HPDE6-E6E7 (cell line): Measurements from ENCODE around the gene SF3A2.
A peak's percentile ranks its signal among the peaks of the same experiment; 100 is the strongest.
"Not testable (repeated sequence)": the region's sequence is repeated elsewhere in the genome, so short reads cannot be mapped to it uniquely, and the experiment has no call there.

Experiments
- DNase-seq: peaks from one replicate; pipeline ENCODE4 v3.0.0; 2011; ENCODE audit warnings: missing footprints; ENCODE audit errors: extremely low spot score

SF3A2 gene

GRCh38 chr19:2236314-2237050 lies at the start of gene SF3A2, which contains the start of gene PLEKHJ1:
SF3A2 (plus strand) TSS chr19:2236824; CDS start chr19:2243419, 6,595 bp downstream.
PLEKHJ1 (minus strand) TSS chr19:2236329; CDS start chr19:2236248, 81 bp downstream.
- DNase-seq: peak; percentile 99

GRCh38 chr19:2187159-2187558 lies 49.5 kb upstream of the SF3A2 start:
- no peak for DNase-seq

- no peak for DNase-seq
Measured at GRCh38 chr19:2188708-2189385, 47.8 kb upstream of the SF3A2 start.

GRCh38 chr19:2189880-2190279 lies 46.7 kb upstream of the SF3A2 start:
- DNase-seq: no peak

- no peak for DNase-seq
Measured at GRCh38 chr19:2190848-2191455, 45.7 kb upstream of the SF3A2 start.

- no peak for DNase-seq
Measured at GRCh38 chr19:2191456-2192310, 44.9 kb upstream of the SF3A2 start.

GRCh38 chr19:2192862-2193261 lies 43.8 kb upstream of the SF3A2 start:
- DNase-seq: no peak

GRCh38 chr19:2193807-2194206 lies 42.8 kb upstream of the SF3A2 start:
- DNase-seq: no peak

- DNase-seq: no peak
Measured at GRCh38 chr19:2194513-2195078, 42.0 kb upstream of the SF3A2 start.

- no peak for DNase-seq
Measured at GRCh38 chr19:2195361-2195760, 41.3 kb upstream of the SF3A2 start.

- DNase-seq: no peak
Measured at GRCh38 chr19:2195914-2196313, 40.7 kb upstream of the SF3A2 start.

- no peak for DNase-seq
Measured at GRCh38 chr19:2197270-2197669, 39.4 kb upstream of the SF3A2 start.

- DNase-seq: no peak
Measured at GRCh38 chr19:2198317-2198716, 38.3 kb upstream of the SF3A2 start.

- DNase-seq: no peak
Measured at GRCh38 chr19:2199215-2199614, 37.4 kb upstream of the SF3A2 start.

GRCh38 chr19:2199861-2200623 lies 36.6 kb upstream of the SF3A2 start:
- no peak for DNase-seq

GRCh38 chr19:2200624-2201294 lies 35.9 kb upstream of the SF3A2 start:
- not testable (repeated sequence) for DNase-seq

- peak; percentile 37 for DNase-seq
Measured at GRCh38 chr19:2201473-2202148, 35.0 kb upstream of the SF3A2 start.

- no peak for DNase-seq
Measured at GRCh38 chr19:2202366-2202765, 34.3 kb upstream of the SF3A2 start.

- no peak for DNase-seq
Measured at GRCh38 chr19:2207008-2207407, 29.6 kb upstream of the SF3A2 start.
